Loucy (cell line): ENCODE measurements around the gene IGF1R.

Experiments
- EZH2phosphoT487 ChIP-seq: fragments of 200-600 bp; IDR thresholded peaks from 2 replicates; pipeline ENCODE4 v1.6.1; 2018; ENCODE audit warnings: antibody characterized with exemption, mild to moderate bottlenecking, moderate library complexity, borderline replicate concordance
- TF ChIP-seq, protein P1 (sequence below): fragments of 200-600 bp; sonication (generic); conservative IDR thresholded peaks from 2 replicates; pipeline ENCODE4 v1.5.1; 2014; ENCODE audit warnings: mild to moderate bottlenecking, antibody characterized with exemption, low read length

- TF ChIP-seq, protein P1, sequence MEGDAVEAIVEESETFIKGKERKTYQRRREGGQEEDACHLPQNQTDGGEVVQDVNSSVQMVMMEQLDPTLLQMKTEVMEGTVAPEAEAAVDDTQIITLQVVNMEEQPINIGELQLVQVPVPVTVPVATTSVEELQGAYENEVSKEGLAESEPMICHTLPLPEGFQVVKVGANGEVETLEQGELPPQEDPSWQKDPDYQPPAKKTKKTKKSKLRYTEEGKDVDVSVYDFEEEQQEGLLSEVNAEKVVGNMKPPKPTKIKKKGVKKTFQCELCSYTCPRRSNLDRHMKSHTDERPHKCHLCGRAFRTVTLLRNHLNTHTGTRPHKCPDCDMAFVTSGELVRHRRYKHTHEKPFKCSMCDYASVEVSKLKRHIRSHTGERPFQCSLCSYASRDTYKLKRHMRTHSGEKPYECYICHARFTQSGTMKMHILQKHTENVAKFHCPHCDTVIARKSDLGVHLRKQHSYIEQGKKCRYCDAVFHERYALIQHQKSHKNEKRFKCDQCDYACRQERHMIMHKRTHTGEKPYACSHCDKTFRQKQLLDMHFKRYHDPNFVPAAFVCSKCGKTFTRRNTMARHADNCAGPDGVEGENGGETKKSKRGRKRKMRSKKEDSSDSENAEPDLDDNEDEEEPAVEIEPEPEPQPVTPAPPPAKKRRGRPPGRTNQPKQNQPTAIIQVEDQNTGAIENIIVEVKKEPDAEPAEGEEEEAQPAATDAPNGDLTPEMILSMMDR = no peak
- no peak for TF ChIP-seq EZH2phosphoT487
These were observed 138.9 kb downstream of the IGF1R start for GRCh38 chr15:98787194-98787593.
